Liver (tissue), 9 donors: ENCODE data around the gene NGF. TPM values are rescaled to one million over a fixed set of nuclear protein-coding genes. Genes with fewer than 3 reads are reported as not detected.

ENCODE experiments used
- DNase-seq: peaks from one replicate; pipeline ENCODE4 v3.0.0-alpha.2; 2017; ENCODE audit warnings: low spot score
- H3K27ac ChIP-seq, 2 donors: one replicate each; pipeline ENCODE4 v1.7.0; 2013; ENCODE audit warnings: inconsistent platforms in 2 of 2, low read length in 2 of 2, control low read depth in 1 of 2, low read depth in 1 of 2, mild to moderate bottlenecking in 1 of 2
- H3K27me3 ChIP-seq, 4 donors: one replicate each; pipeline versions ENCODE4 v1.6.1 to v1.7.0; 2013; ENCODE audit warnings: low read length in 3 of 4, inconsistent platforms in 1 of 4, mild to moderate bottlenecking in 1 of 4, moderate library complexity in 1 of 4; ENCODE audit not compliant: control insufficient read depth in 4 of 4, insufficient read depth in 4 of 4
- H3K36me3 ChIP-seq, 4 donors: one replicate each; pipeline versions ENCODE4 v1.6.1 to v1.7.0; 2013; ENCODE audit warnings: low read length in 3 of 4, mild to moderate bottlenecking in 3 of 4, low read depth in 1 of 4, moderate library complexity in 1 of 4; ENCODE audit not compliant: control insufficient read depth in 4 of 4, insufficient read depth in 3 of 4
- H3K4me1 ChIP-seq, 4 donors: one replicate each; pipeline versions ENCODE4 v1.6.1 to v1.7.0; 2013; ENCODE audit warnings: low read length in 3 of 4, mild to moderate bottlenecking in 3 of 4, moderate library complexity in 1 of 4; ENCODE audit not compliant: control insufficient read depth in 4 of 4, insufficient read depth in 4 of 4
- H3K4me3 ChIP-seq, 3 donors: one replicate each; pipeline versions ENCODE4 v1.6.1 to v1.7.0; 2013; ENCODE audit warnings: low read length in 3 of 3, control low read depth in 1 of 3, low read depth in 1 of 3, mild to moderate bottlenecking in 1 of 3
- H3K9ac ChIP-seq, 2 donors: one replicate each; pipeline ENCODE4 v1.7.0; 2013; ENCODE audit warnings: low read length in 2 of 2, mild to moderate bottlenecking in 2 of 2, moderate library complexity in 2 of 2, control low read depth in 1 of 2, low read depth in 1 of 2
- H3K9me3 ChIP-seq, 4 donors: one replicate each; pipeline versions ENCODE4 v1.6.1 to v1.7.0; 2013; ENCODE audit warnings: low read length in 3 of 4; ENCODE audit not compliant: control insufficient read depth in 4 of 4
- EGR1 ChIP-seq, 2 donors: IDR thresholded peaks; 2 replicates each; pipeline ENCODE4 v1.6.1; 2016 to 2018; ENCODE audit warnings: antibody characterized with exemption in 2 of 2, low read depth in 2 of 2
- FOXA1 ChIP-seq: IDR thresholded peaks from 2 replicates; pipeline ENCODE4 v1.6.1; 2016; ENCODE audit warnings: antibody characterized with exemption
- FOXA2 ChIP-seq: IDR thresholded peaks from 2 replicates; pipeline ENCODE4 v1.6.1; 2016; ENCODE audit warnings: antibody characterized with exemption
- GABPA ChIP-seq, 2 donors: IDR thresholded peaks in 1 of 2; conservative IDR thresholded peaks in 1 of 2; 2 replicates each; pipeline ENCODE4 v1.6.1; 2016; ENCODE audit warnings: antibody characterized with exemption in 2 of 2, mild to moderate bottlenecking in 1 of 2, moderate library complexity in 1 of 2
- HNF4A ChIP-seq, 2 donors: conservative IDR thresholded peaks; 2 replicates each; pipeline ENCODE4 v1.6.1; 2016; ENCODE audit warnings: antibody characterized with exemption in 2 of 2, mild to moderate bottlenecking in 2 of 2
- HNF4G ChIP-seq: IDR thresholded peaks from 2 replicates; pipeline ENCODE4 v1.6.1; 2016; ENCODE audit warnings: antibody characterized with exemption
- JUND ChIP-seq, 2 donors: IDR thresholded peaks; 2 replicates each; pipeline ENCODE4 v1.6.1; 2016; ENCODE audit warnings: antibody characterized with exemption in 2 of 2
- MAX ChIP-seq: IDR thresholded peaks from 2 replicates; pipeline ENCODE4 v1.6.1; 2016; ENCODE audit warnings: antibody characterized with exemption
- NR2F2 ChIP-seq: IDR thresholded peaks from 2 replicates; pipeline ENCODE4 v1.6.1; 2016; ENCODE audit warnings: antibody characterized with exemption
- RAD21 ChIP-seq, 2 donors: IDR thresholded peaks; 2 replicates each; pipeline ENCODE4 v1.6.1; 2016; ENCODE audit warnings: antibody characterized with exemption in 2 of 2, mild to moderate bottlenecking in 2 of 2
- RXRA ChIP-seq, 2 donors: IDR thresholded peaks; 2 replicates each; pipeline ENCODE4 v1.6.1; 2017 to 2018; ENCODE audit warnings: antibody characterized with exemption in 2 of 2, mild to moderate bottlenecking in 1 of 2
- SP1 ChIP-seq: IDR thresholded peaks from 2 replicates; pipeline ENCODE4 v1.6.1; 2018; ENCODE audit warnings: antibody characterized with exemption, mild to moderate bottlenecking
- TAF1 ChIP-seq: conservative IDR thresholded peaks from 2 replicates; pipeline ENCODE4 v1.6.1; 2016; ENCODE audit warnings: antibody characterized with exemption, mild to moderate bottlenecking
- YY1 ChIP-seq: IDR thresholded peaks from 2 replicates; pipeline ENCODE4 v1.6.1; 2016; ENCODE audit warnings: antibody characterized with exemption, mild to moderate bottlenecking
- WGBS: extraction: QIAGEN DNeasy Blood & Tissue Kit; methylation state at CpG from one replicate; pipeline ENCODE4 v1.1.7; 2013; 5-methylcytosine and 5-hydroxymethylcytosine counted together
- polyA plus RNA-seq, 2 donors: library from polyadenylated mRNA; stranded (reverse) in 1 of 2; unstranded in 1 of 2; fragments of 200-250 nt in 1 of 2; fragments of >200 nt in 1 of 2; fragmentation: Nextera tagmentation in 1 of 2; extraction: Ambion mirVana in 1 of 2; gene quantifications; one replicate each; pipeline versions ENCODE4 v1.2.1 to v1.2.3, GENCODE V29; 2013 to 2015
- total RNA-seq, 2 donors: library from RNA; depleted of rRNA; stranded (reverse); fragments of >200 nt; gene quantifications; one replicate each; pipeline ENCODE4 v1.2.3, GENCODE V29; 2014
- TF ChIP-seq, protein P1 (sequence below): IDR thresholded peaks from 2 replicates; pipeline ENCODE4 v1.6.1; 2016; ENCODE audit warnings: antibody characterized with exemption
- TF ChIP-seq, protein P2 (sequence below): IDR thresholded peaks from 2 replicates; pipeline ENCODE4 v1.6.1; 2016; ENCODE audit warnings: antibody characterized with exemption
- TF ChIP-seq, protein P3 (sequence below): IDR thresholded peaks from 2 replicates; pipeline ENCODE4 v1.6.1; 2016; ENCODE audit warnings: antibody characterized with exemption, mild to moderate bottlenecking
- TF ChIP-seq, protein P4 (sequence below): fragments of 150-350 bp; IDR thresholded peaks from 2 replicates; pipeline ENCODE4 v1.5.1; 2017; ENCODE audit warnings: improper control_type of control experiment, low read depth, low read length; ENCODE audit not compliant: missing input control
- donor health status: healthy.
- donor health status: healthy.
- donor health status: healthy.
- donor health status: healthy.
- donor health status: healthy.

Gene NGF
- total and polyA plus RNA-seq, 4 donors: 0.79 to 2.1 (median 1.2) TPM

DNA sequence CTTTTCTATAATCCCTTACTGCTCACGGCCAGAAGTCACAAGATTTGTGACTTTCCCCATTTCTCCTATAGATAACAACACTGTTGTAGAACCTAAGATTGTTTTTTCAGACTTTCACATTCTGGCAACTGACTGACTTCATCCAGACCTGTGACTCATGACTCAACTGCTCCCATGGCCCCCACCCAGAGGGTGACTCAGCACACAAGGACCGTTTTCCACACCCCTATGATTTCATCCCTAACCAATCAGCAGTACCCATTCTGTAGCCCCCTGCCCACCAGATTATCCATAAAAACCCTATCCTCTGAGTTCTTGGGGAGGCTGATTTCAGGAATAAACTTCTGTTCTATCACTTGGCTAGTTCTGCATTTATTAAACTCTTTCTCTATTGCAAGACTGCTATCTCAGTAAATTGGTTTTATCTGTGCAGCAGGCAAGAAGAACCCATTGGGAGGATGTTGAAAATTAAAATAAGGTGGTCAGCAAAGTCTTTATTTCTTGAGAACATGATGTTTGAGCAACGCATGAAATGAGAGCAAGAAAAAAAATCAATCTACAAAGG is 79.7 kb downstream of the NGF start:
- no peaks in the 10 kb centered on the region for H3K4me1 ChIP-seq
- TF ChIP-seq RAD21 (IDR thresholded peaks at IDR 0.05) (no peak), RXRA (IDR thresholded peaks at IDR 0.05) (no peak), TAF1 (no peak), HNF4G (no peak), GABPA (IDR thresholded peaks at IDR 0.05 in 1 of 2, conservative IDR thresholded peaks at IDR 0.05 in 1 of 2) (no peak), NR2F2 (no peak), FOXA2 (no peak), MAX (no peak), YY1 (no peak), JUND (IDR thresholded peaks at IDR 0.05) (no peak), HNF4A (conservative IDR thresholded peaks at IDR 0.05) (no peak), EGR1 (IDR thresholded peaks at IDR 0.05; ENCODE audit: low read depth in 2 of 2) (no peak), SP1 (no peak), FOXA1 (no peak)
- TF ChIP-seq, protein P1, sequence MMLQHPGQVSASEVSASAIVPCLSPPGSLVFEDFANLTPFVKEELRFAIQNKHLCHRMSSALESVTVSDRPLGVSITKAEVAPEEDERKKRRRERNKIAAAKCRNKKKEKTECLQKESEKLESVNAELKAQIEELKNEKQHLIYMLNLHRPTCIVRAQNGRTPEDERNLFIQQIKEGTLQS: no peak
- TF ChIP-seq, protein P2, sequence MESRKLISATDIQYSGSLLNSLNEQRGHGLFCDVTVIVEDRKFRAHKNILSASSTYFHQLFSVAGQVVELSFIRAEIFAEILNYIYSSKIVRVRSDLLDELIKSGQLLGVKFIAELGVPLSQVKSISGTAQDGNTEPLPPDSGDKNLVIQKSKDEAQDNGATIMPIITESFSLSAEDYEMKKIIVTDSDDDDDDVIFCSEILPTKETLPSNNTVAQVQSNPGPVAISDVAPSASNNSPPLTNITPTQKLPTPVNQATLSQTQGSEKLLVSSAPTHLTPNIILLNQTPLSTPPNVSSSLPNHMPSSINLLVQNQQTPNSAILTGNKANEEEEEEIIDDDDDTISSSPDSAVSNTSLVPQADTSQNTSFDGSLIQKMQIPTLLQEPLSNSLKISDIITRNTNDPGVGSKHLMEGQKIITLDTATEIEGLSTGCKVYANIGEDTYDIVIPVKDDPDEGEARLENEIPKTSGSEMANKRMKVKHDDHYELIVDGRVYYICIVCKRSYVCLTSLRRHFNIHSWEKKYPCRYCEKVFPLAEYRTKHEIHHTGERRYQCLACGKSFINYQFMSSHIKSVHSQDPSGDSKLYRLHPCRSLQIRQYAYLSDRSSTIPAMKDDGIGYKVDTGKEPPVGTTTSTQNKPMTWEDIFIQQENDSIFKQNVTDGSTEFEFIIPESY: no peak
- TF ChIP-seq, protein P3, sequence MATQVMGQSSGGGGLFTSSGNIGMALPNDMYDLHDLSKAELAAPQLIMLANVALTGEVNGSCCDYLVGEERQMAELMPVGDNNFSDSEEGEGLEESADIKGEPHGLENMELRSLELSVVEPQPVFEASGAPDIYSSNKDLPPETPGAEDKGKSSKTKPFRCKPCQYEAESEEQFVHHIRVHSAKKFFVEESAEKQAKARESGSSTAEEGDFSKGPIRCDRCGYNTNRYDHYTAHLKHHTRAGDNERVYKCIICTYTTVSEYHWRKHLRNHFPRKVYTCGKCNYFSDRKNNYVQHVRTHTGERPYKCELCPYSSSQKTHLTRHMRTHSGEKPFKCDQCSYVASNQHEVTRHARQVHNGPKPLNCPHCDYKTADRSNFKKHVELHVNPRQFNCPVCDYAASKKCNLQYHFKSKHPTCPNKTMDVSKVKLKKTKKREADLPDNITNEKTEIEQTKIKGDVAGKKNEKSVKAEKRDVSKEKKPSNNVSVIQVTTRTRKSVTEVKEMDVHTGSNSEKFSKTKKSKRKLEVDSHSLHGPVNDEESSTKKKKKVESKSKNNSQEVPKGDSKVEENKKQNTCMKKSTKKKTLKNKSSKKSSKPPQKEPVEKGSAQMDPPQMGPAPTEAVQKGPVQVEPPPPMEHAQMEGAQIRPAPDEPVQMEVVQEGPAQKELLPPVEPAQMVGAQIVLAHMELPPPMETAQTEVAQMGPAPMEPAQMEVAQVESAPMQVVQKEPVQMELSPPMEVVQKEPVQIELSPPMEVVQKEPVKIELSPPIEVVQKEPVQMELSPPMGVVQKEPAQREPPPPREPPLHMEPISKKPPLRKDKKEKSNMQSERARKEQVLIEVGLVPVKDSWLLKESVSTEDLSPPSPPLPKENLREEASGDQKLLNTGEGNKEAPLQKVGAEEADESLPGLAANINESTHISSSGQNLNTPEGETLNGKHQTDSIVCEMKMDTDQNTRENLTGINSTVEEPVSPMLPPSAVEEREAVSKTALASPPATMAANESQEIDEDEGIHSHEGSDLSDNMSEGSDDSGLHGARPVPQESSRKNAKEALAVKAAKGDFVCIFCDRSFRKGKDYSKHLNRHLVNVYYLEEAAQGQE: no peak
- TF ChIP-seq, protein P4, sequence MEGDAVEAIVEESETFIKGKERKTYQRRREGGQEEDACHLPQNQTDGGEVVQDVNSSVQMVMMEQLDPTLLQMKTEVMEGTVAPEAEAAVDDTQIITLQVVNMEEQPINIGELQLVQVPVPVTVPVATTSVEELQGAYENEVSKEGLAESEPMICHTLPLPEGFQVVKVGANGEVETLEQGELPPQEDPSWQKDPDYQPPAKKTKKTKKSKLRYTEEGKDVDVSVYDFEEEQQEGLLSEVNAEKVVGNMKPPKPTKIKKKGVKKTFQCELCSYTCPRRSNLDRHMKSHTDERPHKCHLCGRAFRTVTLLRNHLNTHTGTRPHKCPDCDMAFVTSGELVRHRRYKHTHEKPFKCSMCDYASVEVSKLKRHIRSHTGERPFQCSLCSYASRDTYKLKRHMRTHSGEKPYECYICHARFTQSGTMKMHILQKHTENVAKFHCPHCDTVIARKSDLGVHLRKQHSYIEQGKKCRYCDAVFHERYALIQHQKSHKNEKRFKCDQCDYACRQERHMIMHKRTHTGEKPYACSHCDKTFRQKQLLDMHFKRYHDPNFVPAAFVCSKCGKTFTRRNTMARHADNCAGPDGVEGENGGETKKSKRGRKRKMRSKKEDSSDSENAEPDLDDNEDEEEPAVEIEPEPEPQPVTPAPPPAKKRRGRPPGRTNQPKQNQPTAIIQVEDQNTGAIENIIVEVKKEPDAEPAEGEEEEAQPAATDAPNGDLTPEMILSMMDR: no peak
- DNase-seq: no peak
- peaks cover 4 to 9% (median 7%) of the 10 kb centered on the region in 4 donors for H3K9me3 ChIP-seq
- no peak overlapping the region for H3K27ac ChIP-seq
- no peak overlapping the region for H3K4me3 ChIP-seq
- no peak overlapping the region for H3K9ac ChIP-seq
- 55% methylated on average over 3 of the region's 3 CpGs for WGBS
- H3K36me3 ChIP-seq: no peaks in the 10 kb centered on the region
- no peaks in the 10 kb centered on the region for H3K27me3 ChIP-seq
